Measurements from ENCODE around the gene ALDH18A1. TPM values are rescaled to one million over a fixed set of nuclear protein-coding genes. Genes with fewer than 3 reads are reported as not detected.

The ALDH18A1 gene
- total RNA-seq, 1 experiment from 2014 or later, result 114 TPM

- TF ChIP-seq CTCF (conservative IDR thresholded peaks at IDR 0.05), result no peak
- Histone ChIP-seq H3K9ac (ENCODE audit: extremely low read depth, insufficient read length, low read length) (no peak overlapping the region), H2BK20ac (ENCODE audit: low read depth, low read length, poor library complexity, severe bottlenecking) (no peak overlapping the region), H3K27ac (ENCODE audit: insufficient read length, low read depth, low read length) (no peak overlapping the region), H4K8ac (replicated peaks; ENCODE audit: insufficient read length, low read depth, low read length) (no peak overlapping the region), H3K23ac (ENCODE audit: insufficient read length, low read depth, low read length) (no peak overlapping the region), H3T11ph (ENCODE audit: low read length) (no peak overlapping the region), H3K18ac (ENCODE audit: insufficient read length, low read depth, low read length) (no peak overlapping the region), H4K91ac (ENCODE audit: insufficient read length, low read depth, low read length) (no peak overlapping the region), H2AK5ac (ENCODE audit: insufficient read length, low read length) (no peak overlapping the region), H3K27me3 (ENCODE audit: insufficient read depth, low read length) (no peaks in the 10 kb centered on the region), H3K79me2 (ENCODE audit: insufficient read depth, low read length) (no peaks in the 10 kb centered on the region), H4K5ac (ENCODE audit: insufficient read length, low read depth, low read length) (no peak overlapping the region), H2AFZ (ENCODE audit: low read length) (no peak overlapping the region), H3K4ac (ENCODE audit: low read depth, low read length) (no peak overlapping the region), H2BK15ac (ENCODE audit: low read depth, low read length) (no peak overlapping the region), H2BK5ac (ENCODE audit: insufficient read length, low read length) (no peak overlapping the region), H2BK120ac (ENCODE audit: low read depth, low read length, poor library complexity, severe bottlenecking) (no peak overlapping the region), H3K4me1 (ENCODE audit: insufficient read depth, low read length) (peaks cover 2% of the 10 kb centered on the region; the same call in 1 of the 2 replicates), H2BK12ac (ENCODE audit: insufficient read length, low read depth, low read length) (no peak overlapping the region), H3K4me2 (ENCODE audit: insufficient read depth, insufficient read length, low read length) (no peak overlapping the region), H3K23me2 (ENCODE audit: insufficient read length, low read depth, low read length, poor library complexity, severe bottlenecking) (no peaks in the 10 kb centered on the region), H4K20me1 (ENCODE audit: control insufficient read depth, insufficient read depth, insufficient read length) (no peaks in the 10 kb centered on the region), H3K79me1 (ENCODE audit: insufficient read depth, low read depth, low read length, poor library complexity, severe bottlenecking) (no peaks in the 10 kb centered on the region), H3K14ac (ENCODE audit: insufficient read depth, low read length) (no peak overlapping the region), H3K9me3 (ENCODE audit: control insufficient read depth, low read depth, low read length) (no peaks in the 10 kb centered on the region), H3K56ac (ENCODE audit: insufficient read length, low read depth, low read length) (no peak overlapping the region)
- Mint-ChIP-seq H3K36me3 (ENCODE audit: insufficient read depth in 1 of 3, low read depth in 3 of 3) (peaks cover 16 to 54% (median 36%) of the 10 kb centered on the region in 3 experiments; a peak in 6 of 7 replicates), H3K27me3 (ENCODE audit: low read depth) (no peaks in the 10 kb centered on the region), H3K4me1 (peaks cover 13 to 20% of the 10 kb centered on the region in 2 experiments), H3K27ac (peak overlapping the region in 2 of 3 experiments; percentile 55 to 57; a peak in 3 of 7 replicates), H3K4me3 (no peak overlapping the region), H3K9me3 (no peaks in the 10 kb centered on the region)
- no peak for DNase-seq
- no CpG with 5 or more reads among the region's 3 CpGs for WGBS (ENCODE audit: extremely low coverage, insufficient read length, low lambda C conversion rate)
These were observed 51.3 kb downstream of the ALDH18A1 start for GRCh38 chr10:95605163-95605562.

All from H9 (cell line).